IPS-11a (cell line): ENCODE measurements around the gene CYP2W1.
"Not testable (repeated sequence)": the region's sequence is repeated elsewhere in the genome, so short reads cannot be mapped to it uniquely, and the experiment has no call there.

Experiments used
- H3K4me3 ChIP-seq: one replicate; pipeline ENCODE4 v1.5.1; 2013; ENCODE audit warnings: low read depth, low read length, control low read depth

CYP2W1 gene

GRCh38 chr7:949021-949934, 33.7 kb upstream of the CYP2W1 start:
- no peak overlapping the region for H3K4me3 ChIP-seq

GRCh38 chr7:951881-952547, 31.0 kb upstream of the CYP2W1 start:
- H3K4me3 ChIP-seq, result no peak overlapping the region

- no peak overlapping the region for H3K4me3 ChIP-seq
These were observed 30.2 kb upstream of the CYP2W1 start for GRCh38 chr7:952548-953441.

- H3K4me3 ChIP-seq, result peak overlapping the region; percentile 33
These were observed 29.2 kb upstream of the CYP2W1 start for GRCh38 chr7:953547-954327.

- peak within 1 kb of the TSS; percentile 33 for H3K4me3 ChIP-seq
These were observed 28.4 kb upstream of the CYP2W1 start, which contains the start of gene ADAP1 for GRCh38 chr7:954330-955238. ADAP1 (minus strand) TSS chr7:954680; CDS start chr7:954477, 203 bp downstream.

GRCh38 chr7:956031-956430, 26.9 kb upstream of the CYP2W1 start:
- H3K4me3 ChIP-seq, result no peak overlapping the region

DNA sequence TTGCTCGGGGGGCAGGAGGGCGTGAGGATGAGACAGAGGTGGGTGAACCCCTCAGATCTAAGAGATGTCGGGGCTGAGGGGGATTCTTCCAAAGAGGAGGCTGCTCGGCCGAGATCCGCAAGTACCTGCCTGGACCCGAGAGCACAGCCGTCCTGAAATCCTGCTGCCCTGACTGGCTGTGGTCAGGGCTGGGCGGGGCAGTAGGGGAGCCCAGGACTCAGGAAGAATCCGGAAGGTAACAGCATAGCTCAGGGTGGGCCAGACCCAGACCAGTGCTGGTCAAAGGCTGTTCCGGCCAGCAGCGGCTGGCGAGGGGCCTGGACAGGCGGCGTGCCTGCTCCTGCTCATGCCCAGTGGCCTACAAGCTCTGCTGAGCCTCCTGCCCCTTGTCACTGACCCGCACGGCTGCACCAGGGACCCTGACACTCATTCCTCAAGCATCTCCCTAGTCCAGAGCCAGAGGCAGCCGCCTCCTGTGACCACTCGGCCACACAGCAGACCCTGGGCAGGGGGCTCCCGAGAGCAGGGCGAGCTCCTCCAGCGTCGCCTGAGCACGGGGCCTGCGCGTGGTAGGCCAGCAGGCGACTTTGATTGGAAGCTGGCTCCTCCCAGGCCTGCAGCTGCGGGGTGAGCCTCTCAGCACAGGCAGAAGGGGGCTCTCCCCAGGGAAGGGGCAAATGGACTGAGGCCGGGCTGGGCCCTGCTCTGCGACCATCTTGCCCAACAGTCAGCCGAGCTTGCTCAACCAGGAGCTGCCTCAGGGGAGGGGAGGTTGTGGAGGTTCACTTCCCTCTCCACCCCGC, 25.4 kb upstream of the CYP2W1 start:
- H3K4me3 ChIP-seq, result no peak overlapping the region

- no peak overlapping the region for H3K4me3 ChIP-seq
These were observed 24.5 kb upstream of the CYP2W1 start for GRCh38 chr7:958221-959200.

- H3K4me3 ChIP-seq, result no peak overlapping the region
These were observed 23.7 kb upstream of the CYP2W1 start for GRCh38 chr7:959271-959670.

- not testable (repeated sequence) for H3K4me3 ChIP-seq
These were observed 23.2 kb upstream of the CYP2W1 start for GRCh38 chr7:959740-960139.

DNA sequence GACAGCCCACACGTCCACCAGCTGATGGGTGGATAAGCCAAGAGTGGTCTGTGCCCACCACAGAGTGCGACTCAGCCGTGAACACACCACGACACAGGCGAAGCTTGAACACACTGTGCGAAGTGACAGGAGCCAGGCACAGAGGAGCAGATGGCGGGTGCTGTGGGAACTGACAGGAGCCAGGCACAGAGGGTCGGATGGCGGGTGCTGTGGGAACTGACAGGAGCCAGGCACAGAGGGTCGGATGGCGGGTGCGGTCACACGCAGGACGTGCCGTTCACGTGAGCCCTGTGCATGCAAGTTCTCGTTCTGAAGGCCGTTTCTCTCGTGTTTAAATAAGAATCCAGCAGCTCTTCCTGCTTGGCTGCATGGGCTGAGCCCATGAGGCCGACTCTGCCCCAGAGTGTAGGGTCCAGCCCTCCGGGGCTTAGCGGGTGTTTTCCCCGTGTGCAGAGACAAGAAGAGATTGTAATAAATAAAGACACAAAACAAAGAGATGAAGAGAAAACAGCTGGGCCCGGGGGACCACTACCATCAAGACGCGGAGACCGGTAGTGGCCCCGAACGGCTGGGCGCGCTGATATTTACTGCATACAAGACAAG, 22.6 kb upstream of the CYP2W1 start:
- no peak overlapping the region for H3K4me3 ChIP-seq

DNA sequence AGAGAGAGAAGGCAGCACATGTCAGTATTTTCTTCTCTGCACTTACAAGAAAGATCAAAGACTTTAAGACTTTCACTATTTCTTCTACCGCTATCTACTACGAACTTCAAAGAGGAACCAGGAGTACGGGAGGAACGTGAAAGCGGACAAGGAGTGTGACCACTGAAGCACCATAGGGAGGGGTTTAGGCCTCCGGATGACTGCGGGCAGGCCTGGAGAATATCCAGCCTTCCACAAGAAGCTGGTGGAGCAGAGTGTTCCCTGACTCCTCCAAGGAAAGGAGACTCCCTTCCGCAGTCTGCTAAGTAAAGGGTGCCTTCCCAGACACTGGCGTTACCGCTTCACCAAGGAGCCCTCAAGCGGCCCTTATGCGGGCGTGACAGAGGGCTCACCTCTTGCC, 22.0 kb upstream of the CYP2W1 start:
- H3K4me3 ChIP-seq, result not testable (repeated sequence)

- H3K4me3 ChIP-seq, result no peak overlapping the region
These were observed 21.2 kb upstream of the CYP2W1 start for GRCh38 chr7:961546-962400.

- H3K4me3 ChIP-seq, result no peak overlapping the region
These were observed 20.4 kb upstream of the CYP2W1 start for GRCh38 chr7:962401-963081.
